KG1 (cell line): ENCODE results near the gene LHX4.

Source experiments
- DNase-seq: peaks from one replicate; lab custom pipeline; 2025; lab: John Stamatoyannopoulos, UW

LHX4 gene

GRCh38 chr1:180243517-180244221 lies 13.6 kb downstream of the LHX4 start:
- no peak for DNase-seq

GRCh38 chr1:180244840-180245239 lies 14.8 kb downstream of the LHX4 start:
- no peak for DNase-seq

- DNase-seq = no peak
Measured at GRCh38 chr1:180246579-180246978, 16.5 kb downstream of the LHX4 start.

- DNase-seq = no peak
Measured at GRCh38 chr1:180247061-180247460, 17.0 kb downstream of the LHX4 start.

- DNase-seq = no peak
Measured at GRCh38 chr1:180247580-180247979, 17.5 kb downstream of the LHX4 start.

GRCh38 chr1:180248176-180248575 lies 18.1 kb downstream of the LHX4 start:
- DNase-seq = no peak

GRCh38 chr1:180248731-180249681 lies 18.9 kb downstream of the LHX4 start:
- DNase-seq = no peak

GRCh38 chr1:180249725-180250498 lies 19.8 kb downstream of the LHX4 start:
- no peak for DNase-seq

GRCh38 chr1:180250499-180250770 lies 20.4 kb downstream of the LHX4 start:
- DNase-seq = no peak

- DNase-seq = no peak
Measured at GRCh38 chr1:180250883-180251509, 20.9 kb downstream of the LHX4 start.

- DNase-seq = no peak
Measured at GRCh38 chr1:180251526-180252305, 21.7 kb downstream of the LHX4 start.

- no peak for DNase-seq
Measured at GRCh38 chr1:180252638-180253536, 22.8 kb downstream of the LHX4 start.

GRCh38 chr1:180253585-180254495 lies 23.8 kb downstream of the LHX4 start:
- no peak for DNase-seq

- DNase-seq = no peak
Measured at GRCh38 chr1:180254496-180254819, 24.4 kb downstream of the LHX4 start.

GRCh38 chr1:180254854-180255253 lies 24.8 kb downstream of the LHX4 start:
- no peak for DNase-seq

- DNase-seq = no peak
Measured at GRCh38 chr1:180255536-180256340, 25.7 kb downstream of the LHX4 start.

- no peak for DNase-seq
Measured at GRCh38 chr1:180256341-180257027, 26.4 kb downstream of the LHX4 start.

GRCh38 chr1:180257028-180257386 lies 26.9 kb downstream of the LHX4 start:
- no peak for DNase-seq
